H1 (cell line): ENCODE results near the gene MAPK13. TPM values are rescaled to one million over a fixed set of nuclear protein-coding genes. Genes with fewer than 3 reads are reported as not detected.
"Not testable (repeated sequence)": the region's sequence is repeated elsewhere in the genome, so short reads cannot be mapped to it uniquely, and the experiment has no call there.

Source experiments
- CTCF ChIA-PET: fragments of 300-600 bp; sonication (Branson Sonifier 250); formaldehyde crosslinking; loops from one replicate; lab custom pipeline; 2021; ENCODE audit not compliant: partially characterized antibody; lab: Charles Lee
- POLR2A ChIA-PET: fragments of 300-600 bp; sonication (Branson Sonifier 250); formaldehyde crosslinking; loops from one replicate; lab custom pipeline; 2021; ENCODE audit warnings: inconsistent platforms; ENCODE audit not compliant: partially characterized antibody; lab: Charles Lee
- DNase-seq, 2 experiments: peaks; one replicate each; pipeline versions ENCODE4 v3.0.0 to v3.0.0-alpha.2; 2010 to 2022; ENCODE audit warnings: low spot score in 2 of 2, low read depth in 1 of 2, mixed read lengths in 1 of 2
- FAIRE-seq: peaks from 2 replicates; lab custom pipeline; 2011; peaks lifted over from hg19 to GRCh38; lab: Jason Lieb, UNC
- H2AFZ ChIP-seq: 2 replicates; pipeline ENCODE4 v1.8.1; 2012; ENCODE audit warnings: low read length, inconsistent platforms
- H2AK5ac ChIP-seq: 2 replicates; pipeline ENCODE4 v1.6.1; 2013; ENCODE audit warnings: low read depth, low read length
- H2BK120ac ChIP-seq: replicated peaks from 2 replicates; pipeline ENCODE3; 2013; ENCODE audit warnings: low read depth, low read length, inconsistent platforms
- H2BK12ac ChIP-seq: 2 replicates; pipeline ENCODE4 v1.6.1; 2013; ENCODE audit warnings: low read depth, low read length
- H2BK15ac ChIP-seq: 2 replicates; pipeline ENCODE4 v1.6.1; 2013; ENCODE audit warnings: low read length
- H2BK20ac ChIP-seq: 2 replicates; pipeline ENCODE4 v1.6.1; 2013; ENCODE audit warnings: low read length
- H2BK5ac ChIP-seq: 2 replicates; pipeline ENCODE4 v1.6.1; 2013; ENCODE audit warnings: low read depth, low read length
- H3K14ac ChIP-seq: 2 replicates; pipeline ENCODE4 v1.6.1; 2013; ENCODE audit warnings: inconsistent platforms; ENCODE audit not compliant: insufficient read length
- H3K18ac ChIP-seq: 2 replicates; pipeline ENCODE4 v1.6.1; 2013; ENCODE audit warnings: low read length; ENCODE audit errors: extremely low read depth
- H3K23ac ChIP-seq: 2 replicates; pipeline ENCODE4 v1.6.1; 2013; ENCODE audit warnings: inconsistent platforms; ENCODE audit not compliant: insufficient read length
- H3K23me2 ChIP-seq: 2 replicates; pipeline ENCODE4 v1.6.1; 2013; ENCODE audit warnings: low read depth, low read length
- H3K27ac ChIP-seq: 2 replicates; pipeline ENCODE4 v1.6.1; 2011; ENCODE audit warnings: low read depth, low read length, inconsistent platforms
- H3K27me3 ChIP-seq, 4 experiments: replicated peaks in 1 of 4; 1 replicate in 1 of 4; 2 replicates in 3 of 4; pipeline versions ENCODE4 v1.6.1 to v1.8.1; 2011 to 2013; ENCODE audit warnings: low read length in 3 of 4, mild to moderate bottlenecking in 3 of 4, inconsistent platforms in 2 of 4, mixed read lengths in 2 of 4, moderate library complexity in 1 of 4; ENCODE audit not compliant: control insufficient read depth in 3 of 4, insufficient read depth in 3 of 4; ENCODE audit errors: extremely low read depth in 1 of 4
- H3K36me3 ChIP-seq, 4 experiments: 2 replicates each; pipeline versions ENCODE4 v1.6.1 to v1.8.1; 2011 to 2013; ENCODE audit warnings: mild to moderate bottlenecking in 4 of 4, low read length in 3 of 4, moderate library complexity in 2 of 4, control low read depth in 1 of 4, inconsistent platforms in 1 of 4; ENCODE audit not compliant: insufficient read depth in 4 of 4, control insufficient read depth in 2 of 4
- H3K4ac ChIP-seq: replicated peaks from 2 replicates; pipeline ENCODE3; 2013; ENCODE audit warnings: low read length, low read depth, mixed read lengths, inconsistent platforms; ENCODE audit not compliant: insufficient read length
- H3K4me1 ChIP-seq, 4 experiments: replicated peaks in 1 of 4; 1 replicate in 1 of 4; 2 replicates in 3 of 4; pipeline versions ENCODE4 v1.6.1 to v1.8.1; 2011 to 2013; ENCODE audit warnings: low read length in 3 of 4, inconsistent platforms in 2 of 4, mixed read lengths in 1 of 4; ENCODE audit not compliant: insufficient read depth in 4 of 4, control insufficient read depth in 3 of 4
- H3K4me2 ChIP-seq, 2 experiments: 2 replicates each; pipeline versions ENCODE4 v1.6.1 to v1.8.1; 2011 to 2013; ENCODE audit warnings: low read depth in 2 of 2, low read length in 2 of 2, control low read depth in 1 of 2, inconsistent platforms in 1 of 2, mild to moderate bottlenecking in 1 of 2; ENCODE audit not compliant: insufficient read depth in 1 of 2
- H3K4me3 ChIP-seq, 4 experiments: fragments of 200-600, 300-600 bp in 1 of 4; sonication (generic), shearing (Covaris generic), sonication (Bioruptor Twin) in 1 of 4; 2 replicates each; pipeline versions ENCODE4 v1.5.1 to v1.8.1; 2011 to 2016; ENCODE audit warnings: low read length in 4 of 4, low read depth in 3 of 4, control low read depth in 2 of 4, inconsistent platforms in 2 of 4, mild to moderate bottlenecking in 2 of 4, mixed read lengths in 1 of 4, moderate library complexity in 1 of 4; ENCODE audit not compliant: insufficient read depth in 2 of 4; ENCODE audit errors: extremely low read depth in 1 of 4
- H3K56ac ChIP-seq: replicated peaks from 2 replicates; pipeline ENCODE3; 2013; ENCODE audit warnings: low read depth, mild to moderate bottlenecking, mixed read lengths, low read length, inconsistent platforms; ENCODE audit not compliant: insufficient read length
- H3K79me1 ChIP-seq: 2 replicates; pipeline ENCODE4 v1.6.1; 2013; ENCODE audit warnings: low read depth, low read length, control low read depth
- H3K79me2 ChIP-seq, 2 experiments: 2 replicates each; pipeline versions ENCODE4 v1.6.1 to v1.8.1; 2012 to 2013; ENCODE audit warnings: low read length in 2 of 2, mild to moderate bottlenecking in 2 of 2, inconsistent platforms in 1 of 2; ENCODE audit not compliant: insufficient read depth in 2 of 2, control insufficient read depth in 1 of 2
- H3K9ac ChIP-seq, 4 experiments: replicated peaks in 1 of 4; 1 replicate in 1 of 4; 2 replicates in 3 of 4; pipeline versions ENCODE4 v1.6.1 to v1.8.1; 2011 to 2013; ENCODE audit warnings: low read depth in 3 of 4, low read length in 3 of 4, control low read depth in 2 of 4, mild to moderate bottlenecking in 2 of 4, moderate library complexity in 2 of 4, inconsistent platforms in 1 of 4; ENCODE audit errors: extremely low read depth in 1 of 4
- H3K9me3 ChIP-seq, 2 experiments: 2 replicates each; pipeline versions ENCODE4 v1.6.1 to v1.8.1; 2012 to 2013; ENCODE audit warnings: mild to moderate bottlenecking in 2 of 2, moderate library complexity in 2 of 2, control low read depth in 1 of 2, inconsistent platforms in 1 of 2, low read depth in 1 of 2, low read length in 1 of 2, mixed read lengths in 1 of 2; ENCODE audit not compliant: insufficient read depth in 2 of 2
- H4K20me1 ChIP-seq, 2 experiments: replicated peaks in 1 of 2; 2 replicates each; pipeline versions ENCODE3 to v1.8.1; 2011 to 2013; ENCODE audit warnings: inconsistent platforms in 2 of 2, low read length in 2 of 2, mild to moderate bottlenecking in 1 of 2; ENCODE audit not compliant: insufficient read depth in 2 of 2, control insufficient read depth in 1 of 2
- H4K5ac ChIP-seq: 2 replicates; pipeline ENCODE4 v1.6.1; 2013; ENCODE audit warnings: low read length, low read depth, mixed read lengths, inconsistent platforms; ENCODE audit not compliant: insufficient read length
- H4K8ac ChIP-seq: 2 replicates; pipeline ENCODE4 v1.8.0; 2013; ENCODE audit warnings: mild to moderate bottlenecking, moderate library complexity, low read length, inconsistent platforms; ENCODE audit not compliant: insufficient read depth; ENCODE audit errors: extremely low read depth
- H4K91ac ChIP-seq: replicated peaks from 2 replicates; pipeline ENCODE3; 2013; ENCODE audit warnings: low read length, mixed read lengths, inconsistent platforms; ENCODE audit not compliant: insufficient read length
- WGBS, 2 experiments: shearing (Covaris generic) in 1 of 2; methylation state at CpG; one replicate each; pipeline versions ENCODE4 v1.1.6 to v1.1.7; 2013 to 2015; ENCODE audit warnings: low lambda C conversion rate in 2 of 2, mixed read lengths in 2 of 2, inconsistent platforms in 1 of 2, low coverage in 1 of 2, missing lambda C conversion rate in 1 of 2; ENCODE audit not compliant: insufficient replicate concordance in 2 of 2, insufficient coverage in 1 of 2, insufficient read length in 1 of 2; ENCODE audit errors: extremely low coverage in 1 of 2, missing lambda C conversion rate in 1 of 2; 5-methylcytosine and 5-hydroxymethylcytosine counted together
- polyA plus RNA-seq, 7 experiments: library from polyadenylated mRNA; depleted of rRNA in 3 of 7; stranded (reverse) in 5 of 7; unstranded in 2 of 7; fragments of >200 nt in 5 of 7; fragments of 200-250 nt in 2 of 7; gene quantifications; 1 replicate in 5 of 7; 2 replicates in 1 of 7; 4 replicates in 1 of 7; pipeline versions ENCODE4 v1.2.1 to v1.2.3, GENCODE V29; 2011 to 2013; ENCODE audit warnings: missing spikeins in 2 of 7, mixed read lengths in 2 of 7
- total RNA-seq: library from RNA; stranded (reverse); fragmentation: NEBNext Ultra II Directional; extraction: Animal tissue kit (Norgen Biotek cat#: 25700); gene quantifications from 2 replicates; pipeline ENCODE4 v1.2.1, GENCODE V29; 2021

The MAPK13 gene
- total and polyA plus RNA-seq, 2 of the 8 experiments (the other 6 are each of a cell fraction or from before 2014, with no cell fraction given) = 10.1 to 14.1 TPM

DNA sequence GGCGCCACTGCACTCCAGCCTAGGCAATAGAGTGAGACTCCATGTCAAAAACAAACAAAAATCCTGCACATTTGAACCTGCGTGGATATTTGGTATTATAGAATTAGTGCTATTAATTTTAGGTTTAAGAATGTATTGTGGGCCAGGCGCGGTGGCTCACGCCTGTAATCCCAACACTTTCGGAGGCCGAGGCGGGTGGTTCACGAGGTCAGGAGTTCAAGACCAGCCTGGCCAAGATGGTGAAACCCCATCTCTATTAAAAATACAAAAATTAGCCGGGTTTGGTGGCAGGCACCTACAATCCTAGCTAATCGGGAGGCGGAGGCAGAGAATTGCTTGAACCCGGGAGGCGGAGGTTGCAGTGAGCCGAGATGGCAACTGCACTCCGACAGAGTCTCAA, 979 bp upstream of the MAPK13 start:
- H3K18ac ChIP-seq, H3K4ac ChIP-seq, H3K9ac ChIP-seq, FAIRE-seq, DNase-seq, H4K91ac ChIP-seq, H3K23ac ChIP-seq, H2BK12ac ChIP-seq, H3K27me3 ChIP-seq, H3K79me2 ChIP-seq, H3K23me2 ChIP-seq, H2BK5ac ChIP-seq, H4K5ac ChIP-seq, H3K14ac ChIP-seq, H3K79me1 ChIP-seq, H2BK120ac ChIP-seq, H2BK20ac ChIP-seq, H2BK15ac ChIP-seq, H2AK5ac ChIP-seq, H3K27ac ChIP-seq, H3K9me3 ChIP-seq, H3K36me3 ChIP-seq, H4K20me1 ChIP-seq, H4K8ac ChIP-seq, H3K56ac ChIP-seq, H2AFZ ChIP-seq: not testable (repeated sequence)
- Histone ChIP-seq H3K4me2 (peak overlapping the region in 1 of 2 experiments; percentile 89; a peak in 1 of 4 replicates), H3K4me3 (peak overlapping the region in 1 of 4 experiments; percentile 59; a peak in 1 of 8 replicates), H3K4me1 (peaks cover 7 to 18% (median 15%) of the 10 kb centered on the region in 4 experiments)
- whole genome bisulfite sequencing, 2 experiments = 89% methylated on average over 16 of the region's 16 CpGs; no CpG with 5 or more reads in 1 of the 2 experiments
- ChIA-PET POLR2A (interaction anchor here (0.7 to 1.6 kb wide), 3 partner anchors 8 to 68 kb away, joined by 3 to 10 read pairs (median 3); no protein-coding TSS in a partner anchor), CTCF (interaction anchor here (1.0 to 3.0 kb wide), 2 partner anchors 11 to 69 kb away, joined by 3 to 19 read pairs; no protein-coding TSS in a partner anchor)
